H1 (cell line): Measurements from ENCODE around the gene FAM83C. TPM values are rescaled to one million over a fixed set of nuclear protein-coding genes. Genes with fewer than 3 reads are reported as not detected.

ENCODE experiments used
- CTCF ChIA-PET: fragments of 300-600 bp; sonication (Branson Sonifier 250); formaldehyde crosslinking; loops from one replicate; lab custom pipeline; 2021; ENCODE audit not compliant: partially characterized antibody; lab: Charles Lee
- POLR2A ChIA-PET: fragments of 300-600 bp; sonication (Branson Sonifier 250); formaldehyde crosslinking; loops from one replicate; lab custom pipeline; 2021; ENCODE audit warnings: inconsistent platforms; ENCODE audit not compliant: partially characterized antibody; lab: Charles Lee
- DNase-seq, 2 experiments: peaks; one replicate each; pipeline versions ENCODE4 v3.0.0 to v3.0.0-alpha.2; 2010 to 2022; ENCODE audit warnings: low spot score in 2 of 2, low read depth in 1 of 2, mixed read lengths in 1 of 2
- FAIRE-seq: peaks from 2 replicates; lab custom pipeline; 2011; peaks lifted over from hg19 to GRCh38; lab: Jason Lieb, UNC
- H2AFZ ChIP-seq: 2 replicates; pipeline ENCODE4 v1.8.1; 2012; ENCODE audit warnings: low read length, inconsistent platforms
- H2AK5ac ChIP-seq: 2 replicates; pipeline ENCODE4 v1.6.1; 2013; ENCODE audit warnings: low read depth, low read length
- H2BK120ac ChIP-seq: replicated peaks from 2 replicates; pipeline ENCODE3; 2013; ENCODE audit warnings: low read depth, low read length, inconsistent platforms
- H2BK12ac ChIP-seq: 2 replicates; pipeline ENCODE4 v1.6.1; 2013; ENCODE audit warnings: low read depth, low read length
- H2BK15ac ChIP-seq: 2 replicates; pipeline ENCODE4 v1.6.1; 2013; ENCODE audit warnings: low read length
- H2BK20ac ChIP-seq: 2 replicates; pipeline ENCODE4 v1.6.1; 2013; ENCODE audit warnings: low read length
- H2BK5ac ChIP-seq: 2 replicates; pipeline ENCODE4 v1.6.1; 2013; ENCODE audit warnings: low read depth, low read length
- H3K14ac ChIP-seq: 2 replicates; pipeline ENCODE4 v1.6.1; 2013; ENCODE audit warnings: inconsistent platforms; ENCODE audit not compliant: insufficient read length
- H3K18ac ChIP-seq: 2 replicates; pipeline ENCODE4 v1.6.1; 2013; ENCODE audit warnings: low read length; ENCODE audit errors: extremely low read depth
- H3K23ac ChIP-seq: 2 replicates; pipeline ENCODE4 v1.6.1; 2013; ENCODE audit warnings: inconsistent platforms; ENCODE audit not compliant: insufficient read length
- H3K23me2 ChIP-seq: 2 replicates; pipeline ENCODE4 v1.6.1; 2013; ENCODE audit warnings: low read depth, low read length
- H3K27ac ChIP-seq: 2 replicates; pipeline ENCODE4 v1.6.1; 2011; ENCODE audit warnings: low read depth, low read length, inconsistent platforms
- H3K27me3 ChIP-seq, 4 experiments: replicated peaks in 1 of 4; 1 replicate in 1 of 4; 2 replicates in 3 of 4; pipeline versions ENCODE4 v1.6.1 to v1.8.1; 2011 to 2013; ENCODE audit warnings: low read length in 3 of 4, mild to moderate bottlenecking in 3 of 4, inconsistent platforms in 2 of 4, mixed read lengths in 2 of 4, moderate library complexity in 1 of 4; ENCODE audit not compliant: control insufficient read depth in 3 of 4, insufficient read depth in 3 of 4; ENCODE audit errors: extremely low read depth in 1 of 4
- H3K36me3 ChIP-seq, 4 experiments: 2 replicates each; pipeline versions ENCODE4 v1.6.1 to v1.8.1; 2011 to 2013; ENCODE audit warnings: mild to moderate bottlenecking in 4 of 4, low read length in 3 of 4, moderate library complexity in 2 of 4, control low read depth in 1 of 4, inconsistent platforms in 1 of 4; ENCODE audit not compliant: insufficient read depth in 4 of 4, control insufficient read depth in 2 of 4
- H3K4ac ChIP-seq: replicated peaks from 2 replicates; pipeline ENCODE3; 2013; ENCODE audit warnings: low read length, low read depth, mixed read lengths, inconsistent platforms; ENCODE audit not compliant: insufficient read length
- H3K4me1 ChIP-seq, 4 experiments: replicated peaks in 1 of 4; 1 replicate in 1 of 4; 2 replicates in 3 of 4; pipeline versions ENCODE4 v1.6.1 to v1.8.1; 2011 to 2013; ENCODE audit warnings: low read length in 3 of 4, inconsistent platforms in 2 of 4, mixed read lengths in 1 of 4; ENCODE audit not compliant: insufficient read depth in 4 of 4, control insufficient read depth in 3 of 4
- H3K4me2 ChIP-seq, 2 experiments: 2 replicates each; pipeline versions ENCODE4 v1.6.1 to v1.8.1; 2011 to 2013; ENCODE audit warnings: low read depth in 2 of 2, low read length in 2 of 2, control low read depth in 1 of 2, inconsistent platforms in 1 of 2, mild to moderate bottlenecking in 1 of 2; ENCODE audit not compliant: insufficient read depth in 1 of 2
- H3K4me3 ChIP-seq, 4 experiments: fragments of 200-600, 300-600 bp in 1 of 4; sonication (generic), shearing (Covaris generic), sonication (Bioruptor Twin) in 1 of 4; 2 replicates each; pipeline versions ENCODE4 v1.5.1 to v1.8.1; 2011 to 2016; ENCODE audit warnings: low read length in 4 of 4, low read depth in 3 of 4, control low read depth in 2 of 4, inconsistent platforms in 2 of 4, mild to moderate bottlenecking in 2 of 4, mixed read lengths in 1 of 4, moderate library complexity in 1 of 4; ENCODE audit not compliant: insufficient read depth in 2 of 4; ENCODE audit errors: extremely low read depth in 1 of 4
- H3K56ac ChIP-seq: replicated peaks from 2 replicates; pipeline ENCODE3; 2013; ENCODE audit warnings: low read depth, mild to moderate bottlenecking, mixed read lengths, low read length, inconsistent platforms; ENCODE audit not compliant: insufficient read length
- H3K79me1 ChIP-seq: 2 replicates; pipeline ENCODE4 v1.6.1; 2013; ENCODE audit warnings: low read depth, low read length, control low read depth
- H3K79me2 ChIP-seq, 2 experiments: 2 replicates each; pipeline versions ENCODE4 v1.6.1 to v1.8.1; 2012 to 2013; ENCODE audit warnings: low read length in 2 of 2, mild to moderate bottlenecking in 2 of 2, inconsistent platforms in 1 of 2; ENCODE audit not compliant: insufficient read depth in 2 of 2, control insufficient read depth in 1 of 2
- H3K9ac ChIP-seq, 4 experiments: replicated peaks in 1 of 4; 1 replicate in 1 of 4; 2 replicates in 3 of 4; pipeline versions ENCODE4 v1.6.1 to v1.8.1; 2011 to 2013; ENCODE audit warnings: low read depth in 3 of 4, low read length in 3 of 4, control low read depth in 2 of 4, mild to moderate bottlenecking in 2 of 4, moderate library complexity in 2 of 4, inconsistent platforms in 1 of 4; ENCODE audit errors: extremely low read depth in 1 of 4
- H3K9me3 ChIP-seq, 2 experiments: 2 replicates each; pipeline versions ENCODE4 v1.6.1 to v1.8.1; 2012 to 2013; ENCODE audit warnings: mild to moderate bottlenecking in 2 of 2, moderate library complexity in 2 of 2, control low read depth in 1 of 2, inconsistent platforms in 1 of 2, low read depth in 1 of 2, low read length in 1 of 2, mixed read lengths in 1 of 2; ENCODE audit not compliant: insufficient read depth in 2 of 2
- H4K20me1 ChIP-seq, 2 experiments: replicated peaks in 1 of 2; 2 replicates each; pipeline versions ENCODE3 to v1.8.1; 2011 to 2013; ENCODE audit warnings: inconsistent platforms in 2 of 2, low read length in 2 of 2, mild to moderate bottlenecking in 1 of 2; ENCODE audit not compliant: insufficient read depth in 2 of 2, control insufficient read depth in 1 of 2
- H4K5ac ChIP-seq: 2 replicates; pipeline ENCODE4 v1.6.1; 2013; ENCODE audit warnings: low read length, low read depth, mixed read lengths, inconsistent platforms; ENCODE audit not compliant: insufficient read length
- H4K8ac ChIP-seq: 2 replicates; pipeline ENCODE4 v1.8.0; 2013; ENCODE audit warnings: mild to moderate bottlenecking, moderate library complexity, low read length, inconsistent platforms; ENCODE audit not compliant: insufficient read depth; ENCODE audit errors: extremely low read depth
- H4K91ac ChIP-seq: replicated peaks from 2 replicates; pipeline ENCODE3; 2013; ENCODE audit warnings: low read length, mixed read lengths, inconsistent platforms; ENCODE audit not compliant: insufficient read length
- BCL11A ChIP-seq, 2 experiments: IDR thresholded peaks; one replicate each; pipeline ENCODE4 v1.6.1; 2011; ENCODE audit warnings: low read depth in 2 of 2, low read length in 2 of 2, mild to moderate bottlenecking in 2 of 2
- FOSL1 ChIP-seq: IDR thresholded peaks from 2 replicates; pipeline ENCODE4 v1.6.1; 2011; ENCODE audit warnings: mild to moderate bottlenecking, low read depth, low read length, moderate library complexity; ENCODE audit not compliant: insufficient read depth
- HDAC6 ChIP-seq: IDR thresholded peaks from one replicate; pipeline ENCODE4 v1.7.1; 2012; ENCODE audit warnings: low read depth, mild to moderate bottlenecking, inconsistent platforms, low read length, moderate library complexity
- SAP30 ChIP-seq: fragments of 300-600 bp; sonication (generic); IDR thresholded peaks from 2 replicates; pipeline ENCODE4 v1.7.1; 2012; ENCODE audit warnings: low read length, moderate library complexity, mild to moderate bottlenecking, inconsistent platforms; ENCODE audit not compliant: insufficient read depth, insufficient replicate concordance
- SP1 ChIP-seq: IDR thresholded peaks from 2 replicates; pipeline ENCODE4 v1.6.1; 2011; ENCODE audit warnings: low read depth, low read length
- SP4 ChIP-seq: IDR thresholded peaks from 2 replicates; pipeline ENCODE4 v1.6.1; 2012; ENCODE audit warnings: low read length, inconsistent platforms
- WGBS, 2 experiments: shearing (Covaris generic) in 1 of 2; methylation state at CpG; one replicate each; pipeline versions ENCODE4 v1.1.6 to v1.1.7; 2013 to 2015; ENCODE audit warnings: low lambda C conversion rate in 2 of 2, mixed read lengths in 2 of 2, inconsistent platforms in 1 of 2, low coverage in 1 of 2, missing lambda C conversion rate in 1 of 2; ENCODE audit not compliant: insufficient replicate concordance in 2 of 2, insufficient coverage in 1 of 2, insufficient read length in 1 of 2; ENCODE audit errors: extremely low coverage in 1 of 2, missing lambda C conversion rate in 1 of 2; 5-methylcytosine and 5-hydroxymethylcytosine counted together
- polyA plus RNA-seq, 7 experiments: library from polyadenylated mRNA; depleted of rRNA in 3 of 7; stranded (reverse) in 5 of 7; unstranded in 2 of 7; fragments of >200 nt in 5 of 7; fragments of 200-250 nt in 2 of 7; gene quantifications; 1 replicate in 5 of 7; 2 replicates in 1 of 7; 4 replicates in 1 of 7; pipeline versions ENCODE4 v1.2.1 to v1.2.3, GENCODE V29; 2011 to 2013; ENCODE audit warnings: missing spikeins in 2 of 7, mixed read lengths in 2 of 7
- total RNA-seq: library from RNA; stranded (reverse); fragmentation: NEBNext Ultra II Directional; extraction: Animal tissue kit (Norgen Biotek cat#: 25700); gene quantifications from 2 replicates; pipeline ENCODE4 v1.2.1, GENCODE V29; 2021

FAM83C gene
- total and polyA plus RNA-seq, 2 of the 8 experiments (the other 6 are each of a cell fraction or from before 2014, with no cell fraction given), result not detected

DNA sequence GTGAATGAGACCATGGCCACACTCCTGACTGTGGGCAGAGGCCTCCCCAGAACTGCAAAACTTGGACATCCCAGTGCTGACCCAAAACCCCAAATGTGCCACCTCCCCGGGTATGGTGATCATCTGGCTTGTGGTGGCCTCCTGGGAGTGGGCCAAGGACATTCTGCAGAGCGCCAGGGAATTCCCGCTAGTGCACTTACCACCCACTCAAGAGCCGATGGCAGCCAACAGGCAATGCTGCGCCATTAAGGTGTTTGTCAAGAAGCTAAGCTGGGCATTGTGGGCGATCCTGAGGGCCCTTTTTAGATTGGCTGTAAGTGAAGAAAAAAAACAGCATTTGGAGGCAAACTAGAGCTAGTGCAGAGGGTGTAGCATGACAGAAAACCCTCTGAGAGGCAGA lies 56.3 kb downstream of the FAM83C start:
- Histone ChIP-seq H3K4me1 (peaks cover 0 to 4% (median 0%) of the 10 kb centered on the region in 4 experiments; a peak in 3 of 7 replicates), H3K18ac (no peak overlapping the region), H3K27me3 (no peaks in the 10 kb centered on the region), H4K20me1 (no peaks in the 10 kb centered on the region), H3K79me1 (no peaks in the 10 kb centered on the region), H4K5ac (no peak overlapping the region), H2BK120ac (no peak overlapping the region), H2AFZ (no peak overlapping the region), H2BK5ac (no peak overlapping the region), H4K91ac (no peak overlapping the region), H3K56ac (no peak overlapping the region), H3K4me3 (no peak overlapping the region), H3K79me2 (no peaks in the 10 kb centered on the region), H3K14ac (no peak overlapping the region), H3K36me3 (no peaks in the 10 kb centered on the region), H3K4me2 (no peak overlapping the region), H3K27ac (no peak overlapping the region), H2BK20ac (no peak overlapping the region), H2AK5ac (no peak overlapping the region), H3K4ac (no peak overlapping the region), H3K9ac (no peak overlapping the region), H3K9me3 (no peaks in the 10 kb centered on the region), H2BK15ac (no peak overlapping the region), H3K23ac (no peak overlapping the region), H2BK12ac (no peak overlapping the region), H4K8ac (no peak overlapping the region), H3K23me2 (no peaks in the 10 kb centered on the region; the same call in 1 of the 2 replicates)
- FAIRE-seq (no peak), DNase-seq (no peak)
- ChIA-PET POLR2A (interaction anchor here (0.6 to 1.2 kb wide), 2 partner anchors 8 to 10 kb away, joined by 3 read pairs; partner anchors contain the start of gene MMP24), CTCF (interaction anchor here (0.6 kb wide), 1 partner anchor 16 kb away, joined by 3 read pairs; no protein-coding TSS in a partner anchor)
- WGBS, 2 experiments, result 91% methylated on average over 6 of the region's 6 CpGs; no CpG with 5 or more reads in 1 of the 2 experiments
- TF ChIP-seq SP4 (no peak), BCL11A (IDR thresholded peaks at IDR 0.05; ENCODE audit: low read depth in 2 of 2, low read length in 2 of 2) (no peak), HDAC6 (no peak), SAP30 (no peak), FOSL1 (no peak), SP1 (no peak)
